GM18861 (cell line): Measurements from ENCODE around the gene LTBP2.

Source experiments
- ATAC-seq: cut with Tn5 transposase; IDR thresholded peaks from one replicate; pipeline ENCODE4 v1.9.1; 2021; ENCODE audit not compliant: unreplicated experiment

Gene LTBP2

DNA sequence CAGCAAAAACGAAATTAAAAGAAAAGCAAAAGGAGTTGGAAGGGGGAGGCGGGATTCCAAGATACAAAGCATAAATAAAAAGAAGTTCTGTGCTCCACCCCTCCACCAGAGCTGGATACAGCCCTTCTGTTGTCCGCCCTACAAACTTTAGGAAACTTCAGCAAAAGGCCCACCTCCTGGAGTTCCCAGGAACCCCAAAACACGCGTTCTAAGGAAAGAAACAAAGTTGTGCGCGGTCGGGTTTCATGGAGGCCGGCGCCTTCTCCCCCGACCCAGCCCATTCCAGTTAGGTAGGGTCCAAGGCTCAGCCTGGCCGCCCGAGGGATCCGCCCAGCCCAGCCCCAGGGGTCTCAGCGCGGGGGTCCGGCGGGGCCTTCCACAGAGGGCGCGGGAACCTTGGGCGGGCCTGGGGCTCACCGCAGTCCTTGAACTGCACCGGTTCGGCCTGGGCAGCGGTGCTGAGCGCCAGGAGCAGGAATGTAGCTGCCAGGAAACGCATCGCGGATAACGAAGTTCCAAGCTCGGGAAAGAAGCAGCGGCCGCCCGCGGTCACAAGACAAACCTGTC is 119.2 kb downstream of the LTBP2 start, which contains the start of gene NPC2:
TSS of gene NPC2 (minus strand) at position 530 of the 567 bp plus-strand sequence. CDS start at position 499, 31 bp downstream.
- ATAC-seq, result no peak

DNA sequence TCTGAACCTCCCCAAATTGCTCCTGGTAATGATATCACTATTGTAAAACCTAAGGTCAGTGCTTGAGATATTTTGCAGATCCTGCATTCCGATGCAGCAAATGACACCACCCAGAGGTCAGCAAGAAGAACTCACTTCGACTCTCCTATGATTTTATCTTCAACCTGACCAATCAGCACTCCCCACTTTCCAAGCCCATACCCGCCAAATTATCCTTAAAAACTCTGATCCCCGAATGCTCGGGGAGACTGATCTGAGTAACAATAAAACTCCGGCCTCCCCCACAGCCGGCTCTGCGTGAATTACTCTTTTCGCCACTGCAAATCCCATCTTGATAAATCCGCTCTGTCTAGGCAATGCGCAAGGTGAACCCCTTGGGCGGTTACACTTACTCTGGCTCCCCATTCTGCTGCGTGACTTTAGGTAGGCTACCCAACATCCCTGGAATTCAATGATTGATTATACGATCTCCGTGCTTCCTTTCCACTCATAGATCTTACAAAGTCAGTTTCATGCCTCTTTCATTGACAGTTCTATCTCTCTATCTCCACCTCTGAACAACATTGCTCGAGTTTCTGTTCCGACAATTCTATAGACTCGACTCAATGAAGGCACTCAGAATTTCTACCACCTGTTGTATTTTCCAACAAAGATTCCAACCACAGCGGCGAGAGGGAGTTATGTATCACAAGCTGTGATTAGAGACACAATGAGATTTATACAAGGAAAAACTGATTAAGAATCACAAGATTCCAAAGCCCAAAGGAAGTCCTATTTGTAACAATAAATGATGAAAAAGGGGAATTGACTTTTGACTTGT is 119.9 kb downstream of the LTBP2 start:
- no peak for ATAC-seq

DNA sequence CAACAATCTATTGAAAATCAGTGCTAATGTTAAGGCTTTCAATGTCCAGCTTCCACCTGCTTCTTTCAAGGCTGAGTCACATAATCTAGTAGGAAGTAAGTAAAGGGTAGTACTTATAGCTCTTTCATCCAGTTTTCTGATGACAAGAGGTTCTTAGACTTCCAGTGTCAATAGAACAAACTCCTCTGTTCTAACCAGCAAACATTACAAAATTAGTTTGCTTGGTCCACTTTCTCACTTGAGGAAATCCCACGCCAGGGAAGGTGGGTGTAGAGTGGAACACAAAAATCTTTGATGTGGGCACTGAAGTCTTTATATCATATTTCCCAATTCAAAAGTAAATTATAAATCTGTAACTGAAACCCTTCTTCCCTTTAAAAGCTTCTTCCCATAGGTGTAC is 121.6 kb downstream of the LTBP2 start:
- ATAC-seq, result no peak

DNA sequence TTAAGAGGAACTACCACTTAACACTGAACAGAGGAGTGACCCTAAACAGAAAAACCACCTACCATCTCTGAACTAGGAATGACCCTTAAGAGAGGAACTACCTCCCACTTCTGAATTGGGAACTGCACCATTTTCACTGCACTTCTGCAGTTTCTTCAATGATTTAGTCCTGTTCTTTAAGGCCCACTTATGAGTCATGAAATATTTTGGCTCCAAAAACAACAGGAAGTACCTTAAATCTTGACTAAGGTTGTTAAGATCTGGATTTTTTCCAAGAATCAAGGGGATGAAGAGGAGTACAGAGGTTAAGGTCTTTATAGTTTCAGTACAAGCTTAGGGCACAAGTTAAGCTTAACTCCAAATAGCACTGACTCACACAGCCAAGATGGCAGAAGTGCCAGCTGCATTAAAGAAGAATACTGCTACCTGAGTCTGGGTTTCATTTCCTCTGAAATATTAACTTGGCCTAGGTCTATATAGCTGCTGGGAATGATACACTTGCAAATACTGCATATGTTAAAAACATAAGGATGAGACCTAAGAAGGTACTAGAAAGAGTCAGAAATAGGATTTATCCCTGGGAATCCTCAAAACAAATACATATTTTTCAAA is 123.1 kb downstream of the LTBP2 start:
- no peak for ATAC-seq

DNA sequence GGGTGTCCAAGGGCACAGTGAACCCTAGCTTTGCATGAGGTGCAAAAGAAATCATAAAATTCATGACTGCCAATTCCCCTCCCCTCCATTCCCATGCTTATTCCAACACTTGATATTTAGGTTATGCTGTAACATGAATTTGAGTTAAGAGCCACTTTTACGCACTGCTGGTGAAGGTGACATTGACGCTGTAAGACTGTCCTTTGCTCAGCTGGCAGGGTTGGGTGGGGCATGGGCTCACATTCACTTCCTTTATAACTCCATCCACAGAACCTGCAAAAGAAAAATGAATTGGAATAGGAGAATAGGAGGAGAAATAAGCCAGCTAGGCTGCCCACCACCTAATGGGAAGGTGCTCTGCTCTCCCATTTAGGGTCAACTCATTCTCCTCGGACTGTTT is 125.9 kb downstream of the LTBP2 start:
- no peak for ATAC-seq

DNA sequence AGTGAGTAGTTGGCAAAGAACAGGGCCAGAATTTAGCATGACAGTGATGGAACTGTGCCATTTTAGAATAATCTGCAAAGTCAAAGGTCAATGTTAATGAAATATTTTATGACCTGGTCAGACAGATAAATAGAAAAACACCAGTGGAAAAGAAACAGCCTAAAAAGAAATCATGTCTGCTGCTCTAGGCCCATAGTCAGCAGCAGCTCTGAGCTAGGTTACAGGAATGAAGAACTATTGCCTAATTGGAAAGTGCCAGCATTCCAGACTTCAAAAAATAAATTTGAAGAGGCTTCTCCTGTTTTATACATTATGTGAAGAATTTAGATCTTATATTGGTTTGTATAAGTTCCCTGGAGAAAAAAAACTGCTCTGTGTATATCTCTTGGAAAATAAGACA is 128.7 kb downstream of the LTBP2 start:
- no peak for ATAC-seq

DNA sequence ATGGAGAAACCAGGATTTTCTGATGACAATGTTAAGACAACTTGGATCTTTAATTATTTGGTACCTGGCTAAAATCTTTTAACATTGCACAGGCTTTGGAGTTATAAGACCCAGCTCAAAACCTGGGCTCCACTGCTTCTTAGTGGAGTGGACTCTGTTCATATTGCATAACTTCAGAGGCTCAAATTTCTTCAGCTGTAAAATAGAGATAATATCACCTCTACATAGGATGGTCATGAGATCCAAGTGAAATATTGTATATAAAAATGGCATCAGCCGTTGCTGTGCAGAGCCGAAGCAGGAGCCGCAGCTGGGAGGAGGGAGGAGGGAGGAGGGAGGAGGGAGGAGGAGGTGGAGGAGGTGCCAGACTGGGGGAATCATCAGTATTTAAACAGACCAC is 129.5 kb downstream of the LTBP2 start:
- ATAC-seq, result no peak

DNA sequence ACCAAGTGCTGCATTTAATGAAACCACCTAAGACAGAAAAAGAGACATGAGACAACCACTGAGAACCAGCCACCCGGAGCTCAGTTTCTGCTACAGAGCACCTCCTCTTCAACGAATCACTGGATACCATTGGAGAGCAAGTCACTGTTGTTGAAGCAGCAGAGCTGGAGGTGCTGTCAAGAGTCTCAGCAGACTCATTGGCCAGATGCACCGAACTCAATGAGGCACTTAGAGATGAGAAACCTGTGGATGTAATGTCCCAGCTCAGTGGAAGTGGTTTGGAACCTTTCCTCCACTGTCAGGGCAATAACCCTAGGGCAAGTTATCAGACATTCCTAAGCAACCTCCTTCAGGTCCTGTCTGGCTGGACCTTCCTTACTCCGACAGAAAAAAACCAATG is 132.0 kb downstream of the LTBP2 start:
- no peak for ATAC-seq

DNA sequence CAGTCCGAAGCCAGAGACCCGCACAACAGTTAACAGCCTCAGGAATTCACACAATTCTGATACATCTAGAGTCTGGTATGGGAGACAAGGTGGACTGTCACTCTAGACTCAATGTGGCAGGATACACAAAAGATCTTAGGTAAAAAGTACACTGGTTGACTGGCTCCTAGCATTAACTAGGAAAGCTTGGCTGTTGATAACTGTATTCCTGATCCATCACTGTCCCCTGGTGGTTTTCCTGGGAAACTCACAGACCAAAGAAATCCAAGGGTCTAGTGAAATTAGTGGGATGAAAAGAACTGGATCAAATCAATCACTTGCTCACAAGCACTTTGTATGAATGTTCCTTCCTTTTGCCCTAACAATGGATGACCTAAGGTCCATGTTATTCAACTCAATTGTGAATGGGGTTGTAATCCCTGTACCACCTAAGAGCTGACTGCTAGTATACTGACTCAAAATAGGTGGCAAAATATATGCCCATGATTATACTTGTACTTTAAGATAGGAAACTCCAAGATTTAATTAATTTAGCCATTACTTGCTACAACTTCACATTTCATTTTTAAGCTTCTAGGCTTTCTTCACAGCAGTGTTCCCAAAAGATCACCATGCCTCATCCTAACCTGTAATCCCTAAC is 132.9 kb downstream of the LTBP2 start:
- ATAC-seq, result no peak

DNA sequence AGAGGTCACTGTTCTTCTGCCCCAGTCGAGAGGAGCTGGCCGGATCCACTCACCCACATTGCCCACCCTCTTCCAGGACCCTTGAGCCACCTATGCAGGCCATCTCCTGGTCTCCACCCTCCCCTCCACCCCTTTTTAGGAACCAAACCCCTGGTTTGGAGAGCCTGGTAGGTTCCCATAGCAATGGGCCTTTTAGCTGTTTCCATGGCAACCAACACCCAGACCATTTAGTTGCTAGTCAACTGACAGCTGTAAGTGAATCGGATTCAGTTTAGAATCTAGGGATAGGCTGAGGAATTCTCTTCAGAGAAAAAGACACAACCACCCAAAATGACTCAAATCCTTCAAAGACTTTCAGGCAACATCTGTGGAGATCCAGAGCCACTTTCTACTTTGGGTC is 135.4 kb downstream of the LTBP2 start:
- ATAC-seq, result no peak

DNA sequence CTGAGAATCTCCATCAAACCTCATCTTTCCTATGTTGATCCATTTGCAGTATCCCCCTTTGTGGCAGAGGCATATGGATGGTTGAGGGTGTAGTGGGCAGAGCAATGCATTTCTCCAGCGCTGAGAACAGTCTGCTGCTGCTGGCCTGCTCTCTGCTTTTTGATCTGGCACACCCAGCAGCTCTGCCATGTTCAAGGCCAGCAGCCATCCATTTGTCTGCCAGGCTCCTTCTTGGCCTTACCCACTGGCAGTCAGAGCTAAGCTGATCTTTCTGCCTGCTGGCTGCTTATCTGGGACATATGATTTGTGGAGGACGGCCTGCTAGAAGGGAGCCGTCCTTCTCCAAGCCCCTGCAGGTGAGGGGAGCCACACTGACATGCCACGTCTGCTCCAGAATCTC is 135.9 kb downstream of the LTBP2 start:
- ATAC-seq, result no peak

DNA sequence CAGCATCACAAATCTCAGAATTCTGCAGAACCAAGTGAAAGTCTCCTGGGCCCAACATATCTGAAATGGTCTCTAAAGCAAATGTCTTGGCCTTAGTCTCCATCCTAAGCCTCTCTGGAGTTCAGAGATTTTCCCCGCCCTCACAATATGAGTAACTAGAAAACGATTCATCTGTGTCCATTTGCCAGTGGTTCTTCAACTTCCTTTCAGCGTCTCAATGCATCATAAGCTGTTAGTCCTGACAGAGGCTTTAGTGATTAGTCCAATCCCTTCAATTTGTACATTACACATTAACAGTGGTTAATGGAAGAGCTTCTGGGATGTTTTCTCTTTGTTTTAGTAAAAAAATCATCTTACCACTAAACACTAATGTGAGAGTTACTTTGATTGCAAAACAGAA is 136.4 kb downstream of the LTBP2 start:
- ATAC-seq, result no peak

DNA sequence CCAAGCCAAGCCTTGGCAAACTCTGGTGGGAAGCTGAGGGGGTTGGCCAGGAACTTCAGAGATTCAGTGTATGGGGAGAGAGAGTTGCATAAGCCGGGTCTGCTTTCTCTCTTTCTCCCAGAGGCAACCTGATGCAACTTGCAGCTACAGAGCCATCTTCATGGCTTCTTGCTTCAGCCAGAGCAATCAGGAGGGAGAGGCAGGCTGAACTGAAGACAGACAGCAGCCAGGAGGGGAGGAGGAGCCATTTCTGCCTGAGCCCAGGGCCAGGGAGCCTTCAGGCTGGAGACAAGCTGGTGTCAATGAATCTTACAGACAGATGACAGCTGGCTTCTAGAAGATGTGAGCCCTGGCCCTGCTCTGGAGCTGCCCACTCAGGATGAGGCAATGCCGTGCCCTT is 137.7 kb downstream of the LTBP2 start:
- no peak for ATAC-seq

DNA sequence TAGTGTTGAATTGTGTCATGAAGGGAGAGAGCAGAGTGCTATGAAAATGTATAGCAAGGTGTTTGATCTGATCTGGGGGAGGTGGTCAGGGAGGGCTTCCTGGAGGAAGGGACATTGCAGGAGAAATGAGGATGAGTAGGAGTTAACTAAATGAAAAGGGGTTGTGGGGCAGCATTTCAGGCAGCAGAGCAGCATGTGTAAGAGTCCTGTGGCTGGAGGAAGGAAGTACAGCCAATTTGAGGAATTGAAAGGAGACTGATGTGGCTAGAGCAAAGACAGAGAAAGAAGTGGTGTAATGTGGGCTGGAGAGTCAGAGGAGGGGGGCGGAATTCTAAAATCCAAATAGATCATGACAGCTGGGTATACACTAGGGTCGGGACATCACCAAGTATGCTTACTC is 139.4 kb downstream of the LTBP2 start:
- ATAC-seq, result no peak

DNA sequence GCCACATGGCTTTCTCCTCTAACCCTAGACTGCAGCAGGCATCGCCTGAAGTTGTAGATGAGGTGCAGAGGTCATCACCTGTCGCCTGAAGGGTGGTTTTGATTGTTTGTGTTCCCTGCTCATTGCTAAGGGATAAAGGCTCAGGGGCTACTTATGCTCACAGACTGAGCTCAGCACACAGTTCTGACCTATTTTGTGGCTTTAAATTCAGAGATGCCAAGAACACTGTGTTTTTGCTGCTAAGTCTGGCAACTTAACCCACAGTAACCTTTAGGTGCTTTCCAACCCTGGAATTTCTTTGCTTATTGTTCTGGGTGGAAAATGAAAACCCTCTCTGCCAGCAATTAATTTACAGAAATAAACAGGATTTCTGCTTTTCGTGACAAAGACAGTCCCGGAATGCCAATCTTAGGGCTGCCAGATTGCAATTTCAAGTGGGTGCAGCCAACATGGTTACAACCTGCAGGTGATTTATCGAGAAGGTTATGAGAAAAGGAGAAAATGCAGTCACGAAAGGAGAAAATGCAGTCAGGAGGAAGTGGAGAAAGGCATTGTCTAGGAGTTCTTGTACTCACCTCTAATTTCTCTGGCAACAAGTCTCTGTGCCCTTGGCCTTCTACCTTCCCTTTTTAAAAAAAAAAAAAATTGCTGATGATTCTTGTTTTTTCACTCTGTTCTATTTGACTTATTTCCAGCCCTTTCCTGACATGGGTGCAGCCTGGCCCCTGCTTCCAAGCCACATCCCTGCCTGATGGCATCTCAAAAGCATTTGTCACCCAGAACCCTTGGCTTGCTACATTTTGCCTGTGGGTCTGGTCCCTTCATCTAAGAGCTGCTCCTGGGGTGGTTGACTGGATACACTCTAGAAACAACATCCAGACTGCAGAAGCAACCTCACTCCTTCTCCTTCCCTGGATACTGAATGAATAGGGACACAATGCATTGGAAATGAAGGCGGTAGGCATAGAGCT is 142.2 kb downstream of the LTBP2 start:
- no peak for ATAC-seq

DNA sequence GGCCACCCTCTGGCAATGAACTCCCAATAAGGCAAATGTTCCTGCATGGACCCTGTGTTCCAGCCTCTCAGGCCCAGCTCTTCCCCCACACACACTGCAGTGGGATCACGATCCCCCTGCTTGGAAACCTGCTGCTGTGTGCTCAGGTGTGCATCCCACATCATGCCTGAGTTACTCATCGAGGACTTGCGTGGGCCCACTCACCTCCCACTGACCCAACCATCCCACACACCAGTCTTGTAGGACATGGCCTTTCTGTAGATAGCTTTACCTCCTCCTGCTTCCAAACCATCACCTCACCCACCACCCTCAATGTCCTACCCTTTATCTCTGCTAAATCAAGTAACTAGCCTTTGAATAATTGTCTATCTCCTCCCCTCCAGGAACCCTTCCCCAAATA is 143.5 kb downstream of the LTBP2 start:
- no peak for ATAC-seq

DNA sequence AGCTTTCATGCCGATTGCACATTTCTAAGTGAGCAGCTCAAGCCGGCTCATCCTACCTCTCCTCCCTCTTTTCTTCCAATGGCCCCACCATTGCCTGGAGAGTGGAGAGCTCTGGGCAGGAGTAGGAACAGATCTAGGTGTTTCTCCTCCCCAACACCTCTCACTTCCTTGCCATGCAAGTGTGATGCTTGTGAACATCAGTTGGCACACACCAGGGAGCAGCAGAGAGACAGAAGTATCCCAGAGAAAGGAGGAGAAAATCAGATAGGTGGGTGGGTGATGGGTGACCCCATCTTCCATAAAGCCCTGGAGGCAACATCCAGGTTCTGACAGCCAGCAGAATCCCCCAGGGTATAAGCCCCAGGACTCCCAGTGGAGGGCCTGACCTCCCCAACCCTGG is 146.7 kb downstream of the LTBP2 start:
- no peak for ATAC-seq

DNA sequence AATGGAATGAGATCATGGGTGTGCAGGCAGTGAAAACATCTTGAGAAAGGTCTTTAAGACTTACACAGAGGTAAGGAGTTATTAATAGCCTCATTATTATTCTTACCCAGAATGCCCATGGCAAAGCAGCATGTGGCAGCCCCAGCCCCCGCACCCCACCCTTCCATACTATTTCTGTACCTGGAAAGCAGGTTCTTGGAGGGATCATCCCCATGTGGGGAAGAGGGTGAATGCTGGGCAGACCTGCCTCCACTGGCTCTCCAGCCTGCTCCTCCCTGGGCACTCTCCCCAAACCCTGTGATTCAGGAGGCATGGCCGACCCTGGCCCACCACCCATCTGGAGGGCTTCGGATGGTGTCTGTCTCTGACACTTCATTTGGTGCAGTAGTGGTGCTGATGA is 147.3 kb downstream of the LTBP2 start:
- ATAC-seq, result no peak

DNA sequence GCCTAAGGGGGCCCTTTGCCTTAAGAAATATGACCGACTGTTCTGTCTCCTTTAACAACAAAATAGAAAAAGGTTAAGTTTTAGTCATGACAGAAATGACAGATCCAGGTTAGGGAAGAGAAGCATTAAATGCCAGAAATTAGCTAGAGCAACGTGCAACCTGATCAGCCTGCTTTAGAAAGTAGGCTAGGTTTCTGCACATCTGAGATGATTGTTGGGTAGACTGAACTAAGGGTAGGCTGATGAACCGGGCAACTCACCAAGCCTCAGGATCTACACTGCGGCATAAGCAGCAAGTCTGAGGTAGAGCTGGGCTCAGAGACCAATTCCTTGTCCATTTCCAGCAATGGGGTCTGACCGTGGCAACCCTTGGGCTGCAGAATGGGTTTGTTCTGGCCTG is 148.3 kb downstream of the LTBP2 start:
- ATAC-seq, result no peak

DNA sequence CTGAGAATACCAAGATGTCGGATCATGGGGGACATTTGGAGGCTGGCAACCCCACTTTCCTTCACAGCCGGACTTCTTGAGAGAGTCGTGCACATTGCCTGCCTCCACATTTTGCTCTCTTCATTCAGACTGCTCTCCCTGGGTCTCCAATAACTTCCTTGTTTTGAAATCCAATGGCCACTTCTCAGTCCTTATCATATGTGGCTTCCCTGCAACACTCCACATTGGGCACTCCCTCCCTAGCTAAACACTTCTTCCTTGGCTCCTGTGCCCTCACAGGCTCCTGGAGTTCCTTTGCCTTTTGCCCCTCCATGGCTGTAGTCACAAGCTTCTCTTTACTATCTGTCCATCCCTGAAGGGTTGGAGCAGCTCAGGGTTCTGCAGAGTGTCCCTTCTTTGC is 149.0 kb downstream of the LTBP2 start:
- ATAC-seq, result no peak

DNA sequence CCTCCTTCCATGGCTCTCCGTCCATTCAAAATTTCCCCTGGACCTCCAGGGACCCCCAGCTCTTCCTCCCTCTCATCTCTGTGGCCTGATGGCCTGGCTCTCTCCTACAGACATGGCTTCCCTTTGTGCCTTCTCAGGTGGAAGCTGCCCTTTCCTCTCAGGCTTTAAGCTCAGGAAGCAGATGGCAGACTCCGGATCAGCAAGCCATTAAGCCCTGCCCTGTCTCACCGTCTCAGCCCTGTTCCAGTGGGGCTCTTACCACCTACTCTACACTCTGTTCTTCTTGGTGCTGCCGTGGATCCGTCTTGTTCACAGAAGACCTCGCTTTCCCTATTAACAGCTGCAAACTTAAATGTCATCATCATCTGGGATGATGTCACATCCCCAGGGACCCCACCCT is 152.1 kb downstream of the LTBP2 start:
- no peak for ATAC-seq
